Endodermal cell (in vitro differentiated cells): ENCODE results near the gene GOLGA6L2. TPM values are rescaled to one million over a fixed set of nuclear protein-coding genes. Genes with fewer than 3 reads are reported as not detected.

Source experiments
- DNase-seq: peaks from one replicate; pipeline ENCODE4 v3.0.0-alpha.2; 2017
- H3K27ac ChIP-seq: 2 replicates; pipeline ENCODE4 v1.5.1; 2013; ENCODE audit warnings: mild to moderate bottlenecking, low read depth, low read length, moderate library complexity
- H3K27me3 ChIP-seq: 2 replicates; pipeline ENCODE4 v1.6.1; 2013; ENCODE audit warnings: mild to moderate bottlenecking, low read length, moderate library complexity; ENCODE audit not compliant: insufficient read depth, control insufficient read depth, poor library complexity, severe bottlenecking
- H3K36me3 ChIP-seq: 2 replicates; pipeline ENCODE4 v1.7.0; 2013; ENCODE audit warnings: mild to moderate bottlenecking, low read length, moderate library complexity; ENCODE audit not compliant: control insufficient read depth, insufficient read depth
- H3K4me1 ChIP-seq: one replicate; pipeline ENCODE4 v1.7.0; 2013; ENCODE audit warnings: low read length; ENCODE audit not compliant: control insufficient read depth, insufficient read depth
- H3K4me3 ChIP-seq: 2 replicates; pipeline ENCODE4 v1.5.1; 2013; ENCODE audit warnings: mild to moderate bottlenecking, low read length, moderate library complexity
- H3K9ac ChIP-seq: 2 replicates; pipeline ENCODE4 v1.6.1; 2013; ENCODE audit warnings: mild to moderate bottlenecking, low read length, moderate library complexity; ENCODE audit not compliant: poor library complexity, severe bottlenecking; ENCODE audit errors: extremely low read depth
- H3K9me3 ChIP-seq: 2 replicates; pipeline ENCODE4 v1.6.1; 2013; ENCODE audit warnings: mild to moderate bottlenecking, low read length, moderate library complexity; ENCODE audit not compliant: control insufficient read depth
- H3K27ac Mint-ChIP-seq: 2 replicates; pipeline ENCODE4 v1.8.0; 2020; ENCODE audit warnings: mixed read lengths
- H3K27me3 Mint-ChIP-seq: 2 replicates; pipeline ENCODE4 v1.8.0; 2021; ENCODE audit warnings: mild to moderate bottlenecking, mixed read lengths; ENCODE audit not compliant: insufficient read depth
- H3K36me3 Mint-ChIP-seq: 2 replicates; pipeline ENCODE4 v1.8.0; 2020; ENCODE audit warnings: low read depth, mixed read lengths
- H3K4me1 Mint-ChIP-seq: 2 replicates; pipeline ENCODE4 v1.8.0; 2020; ENCODE audit warnings: mixed read lengths
- H3K4me3 Mint-ChIP-seq: 2 replicates; pipeline ENCODE4 v1.8.0; 2020; ENCODE audit warnings: mild to moderate bottlenecking, moderate library complexity, mixed read lengths
- H3K9me3 Mint-ChIP-seq: 2 replicates; pipeline ENCODE4 v1.8.0; 2020; ENCODE audit warnings: mild to moderate bottlenecking, mixed read lengths
- WGBS, 2 experiments: methylation state at CpG; one replicate each; pipeline versions ENCODE4 v1.1.5 to v1.1.7; 2013; ENCODE audit warnings: missing lambda C conversion rate in 2 of 2, mixed read lengths in 1 of 2; ENCODE audit not compliant: insufficient coverage in 1 of 2, insufficient read length in 1 of 2; 5-methylcytosine and 5-hydroxymethylcytosine counted together
- total RNA-seq, 2 donors: library from RNA; stranded (reverse); fragmentation: NEBNext Ultra II Directional in 1 of 2; extraction: Animal tissue kit (Norgen Biotek cat#: 25700) in 1 of 2; gene quantifications; 2 replicates in 1 of 2; 3 replicates in 1 of 2; pipeline ENCODE4 v1.2.1, GENCODE V29; 2021
- TF ChIP-seq, protein P1 (sequence below): fragments of 200-600 bp; sonication (generic); conservative IDR thresholded peaks from 2 replicates; pipeline ENCODE4 v1.5.0; 2021; ENCODE audit warnings: antibody characterized with exemption, mild to moderate bottlenecking

Gene GOLGA6L2
- total RNA-seq, 2 donors from 2014 or later: not detected

DNA sequence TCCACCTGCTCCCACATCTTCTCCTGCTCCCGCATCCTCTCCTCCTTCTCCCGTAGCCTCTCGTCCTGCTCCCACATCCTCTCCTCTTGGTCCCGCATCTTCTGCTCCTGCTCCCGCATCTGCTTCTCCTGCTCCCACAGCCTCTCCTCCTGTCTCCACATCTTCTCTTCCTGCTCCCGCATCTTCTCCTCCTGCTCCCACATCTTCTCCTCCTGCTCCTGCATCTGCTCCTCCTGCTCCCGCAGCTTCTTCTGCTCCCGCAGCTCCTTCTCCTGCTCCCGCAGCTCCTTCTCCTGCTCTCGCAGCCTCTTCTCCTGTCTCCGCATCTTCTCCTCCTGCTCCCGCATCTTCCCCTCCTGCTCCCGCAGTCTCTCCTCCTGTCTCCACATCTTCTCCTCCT is 5.8 kb downstream of the GOLGA6L2 start:
- Mint-ChIP-seq H3K27me3 (peaks cover 4% of the 10 kb centered on the region), H3K4me3 (no peak overlapping the region), H3K4me1 (peaks cover 5% of the 10 kb centered on the region), H3K36me3 (no peaks in the 10 kb centered on the region), H3K9me3 (peaks cover 42% of the 10 kb centered on the region), H3K27ac (no peak overlapping the region)
- H3K4me1 ChIP-seq: no peaks in the 10 kb centered on the region
- H3K4me3 ChIP-seq: no peak overlapping the region
- H3K27ac ChIP-seq: no peak overlapping the region
- TF ChIP-seq, protein P1, sequence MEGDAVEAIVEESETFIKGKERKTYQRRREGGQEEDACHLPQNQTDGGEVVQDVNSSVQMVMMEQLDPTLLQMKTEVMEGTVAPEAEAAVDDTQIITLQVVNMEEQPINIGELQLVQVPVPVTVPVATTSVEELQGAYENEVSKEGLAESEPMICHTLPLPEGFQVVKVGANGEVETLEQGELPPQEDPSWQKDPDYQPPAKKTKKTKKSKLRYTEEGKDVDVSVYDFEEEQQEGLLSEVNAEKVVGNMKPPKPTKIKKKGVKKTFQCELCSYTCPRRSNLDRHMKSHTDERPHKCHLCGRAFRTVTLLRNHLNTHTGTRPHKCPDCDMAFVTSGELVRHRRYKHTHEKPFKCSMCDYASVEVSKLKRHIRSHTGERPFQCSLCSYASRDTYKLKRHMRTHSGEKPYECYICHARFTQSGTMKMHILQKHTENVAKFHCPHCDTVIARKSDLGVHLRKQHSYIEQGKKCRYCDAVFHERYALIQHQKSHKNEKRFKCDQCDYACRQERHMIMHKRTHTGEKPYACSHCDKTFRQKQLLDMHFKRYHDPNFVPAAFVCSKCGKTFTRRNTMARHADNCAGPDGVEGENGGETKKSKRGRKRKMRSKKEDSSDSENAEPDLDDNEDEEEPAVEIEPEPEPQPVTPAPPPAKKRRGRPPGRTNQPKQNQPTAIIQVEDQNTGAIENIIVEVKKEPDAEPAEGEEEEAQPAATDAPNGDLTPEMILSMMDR: no peak
- H3K9ac ChIP-seq: no peak overlapping the region
- peaks cover 11% of the 10 kb centered on the region for H3K27me3 ChIP-seq
- no peak for DNase-seq
- H3K36me3 ChIP-seq: no peaks in the 10 kb centered on the region
- WGBS, 2 experiments: 89 to 97% methylated on average over 9 to 13 of the region's 13 CpGs
- no peaks in the 10 kb centered on the region for H3K9me3 ChIP-seq

DNA sequence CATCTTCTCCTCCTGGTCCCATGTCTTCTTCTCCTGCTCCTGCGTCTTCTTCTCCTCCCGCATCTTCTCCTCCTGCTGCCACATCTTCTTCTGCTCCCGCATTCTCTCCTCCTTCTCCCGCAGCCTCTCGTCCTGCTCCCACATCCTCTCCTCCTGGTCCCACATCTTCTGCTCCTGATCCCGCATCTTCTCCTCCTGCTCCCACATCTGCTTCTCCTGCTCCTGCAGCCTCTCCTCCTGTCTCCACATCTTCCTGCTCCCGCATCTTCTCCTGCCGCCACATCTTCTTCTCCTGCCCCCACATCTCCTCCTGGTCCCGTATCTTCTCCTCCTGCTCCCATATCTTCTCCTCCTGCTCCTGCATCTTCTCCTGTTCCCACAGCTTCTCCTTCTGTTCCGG is 6.4 kb downstream of the GOLGA6L2 start:
- Mint-ChIP-seq H3K27ac (no peak overlapping the region), H3K4me3 (no peak overlapping the region), H3K4me1 (peaks cover 5% of the 10 kb centered on the region), H3K27me3 (peaks cover 4% of the 10 kb centered on the region), H3K9me3 (peaks cover 41% of the 10 kb centered on the region), H3K36me3 (no peaks in the 10 kb centered on the region)
- no peak for DNase-seq
- H3K27ac ChIP-seq: no peak overlapping the region
- 88 to 95% methylated on average over 9 to 10 of the region's 10 CpGs for WGBS, 2 experiments
- no peaks in the 10 kb centered on the region for H3K36me3 ChIP-seq
- H3K4me1 ChIP-seq: no peaks in the 10 kb centered on the region
- TF ChIP-seq, protein P1: no peak
- H3K4me3 ChIP-seq: no peak overlapping the region
- H3K9ac ChIP-seq: no peak overlapping the region
- no peaks in the 10 kb centered on the region for H3K9me3 ChIP-seq
- peaks cover 11% of the 10 kb centered on the region for H3K27me3 ChIP-seq

DNA sequence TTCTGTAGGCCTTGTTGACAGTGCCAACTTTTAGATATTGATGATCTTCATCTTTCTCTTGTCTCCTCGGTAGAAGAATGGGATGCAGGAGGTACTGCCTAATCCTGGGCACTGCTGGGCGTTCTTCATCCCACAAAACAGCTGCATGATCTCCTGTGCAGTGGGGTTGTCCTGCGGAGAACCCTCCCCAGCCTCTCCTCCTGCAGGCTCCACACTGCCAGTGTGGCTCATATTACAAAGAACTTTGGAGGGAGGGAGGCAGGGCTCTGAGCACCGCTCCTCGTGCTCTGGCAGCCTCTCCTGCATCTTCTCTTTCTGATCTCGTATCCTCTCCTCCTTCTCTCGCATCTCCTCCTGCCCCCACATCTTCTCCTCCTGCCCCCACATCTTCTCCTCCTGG is 7.5 kb downstream of the GOLGA6L2 start:
- peaks cover 5% of the 10 kb centered on the region for H3K4me1 Mint-ChIP-seq
- H3K9ac ChIP-seq: no peak overlapping the region
- no peaks in the 10 kb centered on the region for H3K36me3 ChIP-seq
- H3K9me3 Mint-ChIP-seq: peaks cover 44% of the 10 kb centered on the region
- no peaks in the 10 kb centered on the region for H3K4me1 ChIP-seq
- peaks cover 3% of the 10 kb centered on the region for H3K27me3 Mint-ChIP-seq
- peaks cover 11% of the 10 kb centered on the region for H3K27me3 ChIP-seq
- no peak overlapping the region for H3K4me3 ChIP-seq
- no peaks in the 10 kb centered on the region for H3K36me3 Mint-ChIP-seq
- no peak overlapping the region for H3K4me3 Mint-ChIP-seq
- TF ChIP-seq, protein P1: no peak
- H3K27ac Mint-ChIP-seq: no peak overlapping the region
- no peak for DNase-seq
- WGBS, 2 experiments: 76 to 81% methylated on average over 3 to 7 of the region's 7 CpGs
- no peak overlapping the region for H3K27ac ChIP-seq
- no peaks in the 10 kb centered on the region for H3K9me3 ChIP-seq
